NCI-H1436 (cell line): ENCODE results near the gene JAKMIP2.
"Not testable (repeated sequence)": the region's sequence is repeated elsewhere in the genome, so short reads cannot be mapped to it uniquely, and the experiment has no call there.

Experiments used
- DNase-seq: peaks from one replicate; lab custom pipeline; 2025; lab: John Stamatoyannopoulos, UW

Gene JAKMIP2

GRCh38 chr5:147645197-147645596 is 137.3 kb downstream of the JAKMIP2 start:
- DNase-seq = no peak

GRCh38 chr5:147644460-147644859 is 138.1 kb downstream of the JAKMIP2 start:
- no peak for DNase-seq

- no peak for DNase-seq
Observed at GRCh38 chr5:147643142-147643541, 139.4 kb downstream of the JAKMIP2 start.

- DNase-seq = no peak
Observed at GRCh38 chr5:147642666-147643065, 139.9 kb downstream of the JAKMIP2 start.

- no peak for DNase-seq
Observed at GRCh38 chr5:147639321-147639720, 143.2 kb downstream of the JAKMIP2 start.

GRCh38 chr5:147636729-147636984 is 145.9 kb downstream of the JAKMIP2 start:
- no peak for DNase-seq

- DNase-seq = no peak
Observed at GRCh38 chr5:147635882-147636728, 146.4 kb downstream of the JAKMIP2 start.

- not testable (repeated sequence) for DNase-seq
Observed at GRCh38 chr5:147635439-147635838, 147.1 kb downstream of the JAKMIP2 start.

- DNase-seq = no peak
Observed at GRCh38 chr5:147633173-147633572, 149.4 kb downstream of the JAKMIP2 start.

- no peak for DNase-seq
Observed at GRCh38 chr5:147631428-147632003, 151.0 kb downstream of the JAKMIP2 start.

GRCh38 chr5:147629196-147629595 is 153.3 kb downstream of the JAKMIP2 start:
- no peak for DNase-seq

- peak; percentile 78 for DNase-seq
Observed at GRCh38 chr5:147628058-147628895, 154.3 kb downstream of the JAKMIP2 start.

- no peak for DNase-seq
Observed at GRCh38 chr5:147626464-147626863, 156.1 kb downstream of the JAKMIP2 start.

GRCh38 chr5:147621016-147621415 is 161.5 kb downstream of the JAKMIP2 start:
- no peak for DNase-seq

GRCh38 chr5:147619281-147619878 is 163.1 kb downstream of the JAKMIP2 start:
- no peak for DNase-seq

GRCh38 chr5:147617711-147618350 is 164.7 kb downstream of the JAKMIP2 start:
- no peak for DNase-seq

GRCh38 chr5:147617191-147617606 is 165.3 kb downstream of the JAKMIP2 start:
- no peak for DNase-seq

GRCh38 chr5:147616421-147616820 is 166.1 kb downstream of the JAKMIP2 start:
- DNase-seq = no peak

GRCh38 chr5:147613359-147613758 is 169.2 kb downstream of the JAKMIP2 start:
- DNase-seq = no peak

GRCh38 chr5:147611483-147611882 is 171.0 kb downstream of the JAKMIP2 start:
- no peak for DNase-seq

- no peak for DNase-seq
Observed at GRCh38 chr5:147610798-147611197, 171.7 kb downstream of the JAKMIP2 start.

- no peak for DNase-seq
Observed at GRCh38 chr5:147601652-147602051, 180.9 kb downstream of the JAKMIP2 start.
